Measurements from ENCODE around the gene CRIP2.

Gene CRIP2

GRCh38 chr14:105489542-105490266, 15.1 kb downstream of the CRIP2 start:
- Histone ChIP-seq H3K36me3 (ENCODE audit: low read depth) (peaks cover 11% of the 10 kb centered on the region), H3K27ac (ENCODE audit: poor library complexity, severe bottlenecking) (peak overlapping the region; percentile 86), H3K4me3 (ENCODE audit: severe bottlenecking) (peak overlapping the region; percentile 48), H3K4me1 (ENCODE audit: insufficient read depth, poor library complexity, severe bottlenecking) (peaks cover 5% of the 10 kb centered on the region), H3K27me3 (ENCODE audit: insufficient read depth, poor library complexity, severe bottlenecking) (no peaks in the 10 kb centered on the region), H3K9me3 (ENCODE audit: severe bottlenecking) (no peaks in the 10 kb centered on the region)
- no peak for DNase-seq (ENCODE audit: low spot score)
- peak; percentile 2 for TF ChIP-seq CTCF (IDR thresholded peaks at IDR 0.05; ENCODE audit: poor library complexity, severe bottlenecking)
- ATAC-seq (ENCODE audit: low read depth): peak; percentile 35

GRCh38 chr14:105490267-105490571, 15.6 kb downstream of the CRIP2 start:
- Histone ChIP-seq H3K9me3 (ENCODE audit: severe bottlenecking) (no peaks in the 10 kb centered on the region), H3K4me3 (ENCODE audit: severe bottlenecking) (peak overlapping the region; percentile 48), H3K36me3 (ENCODE audit: low read depth) (peaks cover 11% of the 10 kb centered on the region), H3K27ac (ENCODE audit: poor library complexity, severe bottlenecking) (peak overlapping the region; percentile 86), H3K27me3 (ENCODE audit: insufficient read depth, poor library complexity, severe bottlenecking) (no peaks in the 10 kb centered on the region), H3K4me1 (ENCODE audit: insufficient read depth, poor library complexity, severe bottlenecking) (peaks cover 5% of the 10 kb centered on the region)
- no peak for TF ChIP-seq CTCF (IDR thresholded peaks at IDR 0.05; ENCODE audit: poor library complexity, severe bottlenecking)
- ATAC-seq (ENCODE audit: low read depth) (no peak), DNase-seq (ENCODE audit: low spot score) (no peak)

- ATAC-seq (ENCODE audit: low read depth) (peak; percentile 82), DNase-seq (ENCODE audit: low spot score) (peak; percentile 100)
- Histone ChIP-seq H3K4me1 (ENCODE audit: insufficient read depth, poor library complexity, severe bottlenecking) (peaks cover 5% of the 10 kb centered on the region), H3K27me3 (ENCODE audit: insufficient read depth, poor library complexity, severe bottlenecking) (no peaks in the 10 kb centered on the region), H3K27ac (ENCODE audit: poor library complexity, severe bottlenecking) (peak within 1 kb of the TSS; percentile 86), H3K9me3 (ENCODE audit: severe bottlenecking) (no peaks in the 10 kb centered on the region), H3K4me3 (ENCODE audit: severe bottlenecking) (peak within 1 kb of the TSS; percentile 80), H3K36me3 (ENCODE audit: low read depth) (peaks cover 11% of the 10 kb centered on the region)
- TF ChIP-seq CTCF (IDR thresholded peaks at IDR 0.05; ENCODE audit: poor library complexity, severe bottlenecking): peak; percentile 98
Measured at GRCh38 chr14:105490572-105491365, 16.1 kb downstream of the CRIP2 start, which contains the start of gene TEDC1. TEDC1 (plus strand) TSS chr14:105491246; CDS start chr14:105491376, 130 bp downstream.

- TF ChIP-seq CTCF (IDR thresholded peaks at IDR 0.05; ENCODE audit: poor library complexity, severe bottlenecking): no peak
- Histone ChIP-seq H3K27ac (ENCODE audit: poor library complexity, severe bottlenecking) (peak overlapping the region; percentile 86), H3K4me1 (ENCODE audit: insufficient read depth, poor library complexity, severe bottlenecking) (peaks cover 5% of the 10 kb centered on the region), H3K36me3 (ENCODE audit: low read depth) (peaks cover 11% of the 10 kb centered on the region), H3K9me3 (ENCODE audit: severe bottlenecking) (no peaks in the 10 kb centered on the region), H3K4me3 (ENCODE audit: severe bottlenecking) (peak overlapping the region; percentile 80), H3K27me3 (ENCODE audit: insufficient read depth, poor library complexity, severe bottlenecking) (no peaks in the 10 kb centered on the region)
- DNase-seq (ENCODE audit: low spot score) (no peak), ATAC-seq (ENCODE audit: low read depth) (peak; percentile 2)
Measured at GRCh38 chr14:105491366-105491973, 16.8 kb downstream of the CRIP2 start.
